ENCODE data around the gene IGF2R.
"Not testable (repeated sequence)": the region's sequence is repeated elsewhere in the genome, so short reads cannot be mapped to it uniquely, and the experiment has no call there.

IGF2R gene, protein sequence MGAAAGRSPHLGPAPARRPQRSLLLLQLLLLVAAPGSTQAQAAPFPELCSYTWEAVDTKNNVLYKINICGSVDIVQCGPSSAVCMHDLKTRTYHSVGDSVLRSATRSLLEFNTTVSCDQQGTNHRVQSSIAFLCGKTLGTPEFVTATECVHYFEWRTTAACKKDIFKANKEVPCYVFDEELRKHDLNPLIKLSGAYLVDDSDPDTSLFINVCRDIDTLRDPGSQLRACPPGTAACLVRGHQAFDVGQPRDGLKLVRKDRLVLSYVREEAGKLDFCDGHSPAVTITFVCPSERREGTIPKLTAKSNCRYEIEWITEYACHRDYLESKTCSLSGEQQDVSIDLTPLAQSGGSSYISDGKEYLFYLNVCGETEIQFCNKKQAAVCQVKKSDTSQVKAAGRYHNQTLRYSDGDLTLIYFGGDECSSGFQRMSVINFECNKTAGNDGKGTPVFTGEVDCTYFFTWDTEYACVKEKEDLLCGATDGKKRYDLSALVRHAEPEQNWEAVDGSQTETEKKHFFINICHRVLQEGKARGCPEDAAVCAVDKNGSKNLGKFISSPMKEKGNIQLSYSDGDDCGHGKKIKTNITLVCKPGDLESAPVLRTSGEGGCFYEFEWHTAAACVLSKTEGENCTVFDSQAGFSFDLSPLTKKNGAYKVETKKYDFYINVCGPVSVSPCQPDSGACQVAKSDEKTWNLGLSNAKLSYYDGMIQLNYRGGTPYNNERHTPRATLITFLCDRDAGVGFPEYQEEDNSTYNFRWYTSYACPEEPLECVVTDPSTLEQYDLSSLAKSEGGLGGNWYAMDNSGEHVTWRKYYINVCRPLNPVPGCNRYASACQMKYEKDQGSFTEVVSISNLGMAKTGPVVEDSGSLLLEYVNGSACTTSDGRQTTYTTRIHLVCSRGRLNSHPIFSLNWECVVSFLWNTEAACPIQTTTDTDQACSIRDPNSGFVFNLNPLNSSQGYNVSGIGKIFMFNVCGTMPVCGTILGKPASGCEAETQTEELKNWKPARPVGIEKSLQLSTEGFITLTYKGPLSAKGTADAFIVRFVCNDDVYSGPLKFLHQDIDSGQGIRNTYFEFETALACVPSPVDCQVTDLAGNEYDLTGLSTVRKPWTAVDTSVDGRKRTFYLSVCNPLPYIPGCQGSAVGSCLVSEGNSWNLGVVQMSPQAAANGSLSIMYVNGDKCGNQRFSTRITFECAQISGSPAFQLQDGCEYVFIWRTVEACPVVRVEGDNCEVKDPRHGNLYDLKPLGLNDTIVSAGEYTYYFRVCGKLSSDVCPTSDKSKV (N-terminal part only)

DNA sequence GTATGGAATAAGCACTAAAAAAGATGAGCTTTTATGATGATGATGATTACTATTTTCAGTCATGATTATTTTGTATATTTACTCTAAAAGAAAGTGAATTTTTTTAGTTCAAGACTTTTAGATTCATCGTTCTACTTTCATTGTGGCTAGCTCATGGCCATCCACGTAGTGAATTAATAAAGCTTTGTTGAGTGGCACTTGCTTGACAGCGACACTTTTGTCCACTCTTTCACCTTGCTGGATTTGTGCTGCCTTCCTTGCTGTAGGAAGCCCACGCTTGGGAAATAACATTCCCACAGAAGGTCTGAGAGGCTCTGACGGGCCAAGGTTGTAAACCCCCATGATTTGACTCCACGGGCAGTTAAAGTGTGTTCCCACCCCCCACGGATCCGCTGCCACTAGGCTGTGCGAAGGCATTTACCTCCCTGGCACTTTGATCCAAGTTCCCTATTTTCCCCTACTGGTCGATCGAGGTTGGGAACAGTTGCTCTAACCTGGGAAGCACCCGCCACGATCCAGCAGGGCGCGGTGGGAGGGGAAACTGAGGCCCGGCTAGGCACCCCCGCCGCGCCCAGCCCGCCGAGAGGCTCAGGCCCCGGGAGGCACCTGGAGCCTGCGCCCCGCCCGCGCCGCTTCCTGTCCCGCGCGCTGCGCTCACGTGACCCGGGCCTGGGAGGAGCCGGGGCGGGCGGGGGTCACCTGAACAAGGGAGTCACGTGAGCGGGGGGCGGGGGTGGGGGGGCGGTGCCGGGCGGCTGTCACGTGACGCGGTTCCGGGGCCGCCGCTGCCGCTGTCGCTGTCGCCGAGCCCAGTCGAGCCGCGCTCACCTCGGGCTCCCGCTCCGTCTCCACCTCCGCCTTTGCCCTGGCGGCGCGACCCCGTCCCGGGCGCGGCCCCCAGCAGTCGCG is at the start of gene IGF2R:
TSS of gene IGF2R (plus strand) at position 788 of the 909 bp plus-strand sequence. CDS start 165 bp downstream, outside the sequence.
- DNase-seq (ENCODE audit: low read depth), result peak; percentile 91

DNA sequence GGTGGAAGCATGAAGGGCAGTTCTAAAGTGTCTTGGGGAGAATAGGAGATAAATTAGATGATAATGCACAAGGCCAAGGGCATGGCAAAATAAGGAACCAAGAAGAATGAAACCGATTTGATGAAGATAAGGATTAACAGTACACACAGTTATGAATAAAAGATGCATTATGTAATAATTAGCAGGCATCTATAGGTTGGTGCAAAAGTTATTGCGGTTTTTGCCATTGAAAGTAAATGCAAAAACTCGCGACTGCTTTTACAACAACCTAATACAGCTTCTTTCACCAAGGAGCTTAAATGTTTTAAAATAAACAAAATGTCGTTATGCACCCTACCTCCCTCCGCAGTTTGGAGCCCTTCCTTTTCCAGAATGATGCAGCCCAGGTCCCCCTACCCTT is 49.1 kb upstream of the IGF2R start:
- no peak for DNase-seq (ENCODE audit: low read depth)

DNA sequence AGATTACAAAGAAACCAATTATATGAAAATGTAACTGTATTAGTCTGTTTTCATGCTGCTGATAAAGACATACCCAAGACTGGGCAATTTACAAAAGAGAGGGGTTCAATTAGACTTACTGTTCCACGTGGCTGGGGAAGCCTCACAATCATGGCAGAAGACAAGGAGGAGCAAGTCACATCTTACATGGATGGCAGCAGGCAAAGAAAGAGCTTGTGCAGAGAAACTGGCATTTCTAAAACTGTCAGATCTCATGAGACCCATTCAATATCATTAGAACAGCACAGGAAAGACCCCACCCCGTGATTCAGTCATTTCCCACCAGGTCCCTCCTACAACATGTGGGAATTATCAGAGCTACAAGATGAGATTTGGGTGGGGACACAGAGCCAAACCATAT is 44.7 kb upstream of the IGF2R start:
- not testable (repeated sequence) for DNase-seq (ENCODE audit: low read depth)

DNA sequence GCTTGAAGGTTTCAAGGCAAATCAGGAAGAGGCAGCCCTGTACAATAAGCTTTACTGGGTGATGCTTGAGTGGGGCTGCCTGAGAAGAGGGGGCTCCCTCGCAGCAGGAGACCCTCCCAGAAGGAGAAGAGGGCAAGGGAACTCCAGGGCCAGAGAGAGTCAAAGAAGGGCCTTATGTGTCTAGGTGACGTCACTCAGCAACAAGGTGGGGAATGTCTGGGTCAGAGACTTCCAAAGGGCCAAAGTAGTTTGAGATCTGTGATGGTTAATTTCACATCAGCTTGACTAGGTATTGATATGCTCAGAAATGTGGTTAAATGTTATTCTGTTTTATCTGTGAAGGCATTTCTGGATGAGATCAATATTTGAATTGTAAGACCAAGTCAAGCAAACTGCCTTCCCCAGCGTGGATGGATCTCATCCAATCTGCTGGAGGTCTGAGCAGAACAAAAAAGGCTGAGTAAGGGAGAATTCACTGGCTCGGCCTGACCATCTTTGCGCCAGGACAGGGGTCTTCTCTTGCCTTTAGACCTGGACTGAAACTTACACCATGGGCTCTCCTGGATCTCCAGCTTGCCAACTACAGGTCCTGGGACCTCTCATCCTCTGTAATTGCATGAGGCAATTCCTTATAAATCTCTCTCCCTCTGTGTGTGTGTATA is 42.2 kb upstream of the IGF2R start:
- no peak for DNase-seq (ENCODE audit: low read depth)

DNA sequence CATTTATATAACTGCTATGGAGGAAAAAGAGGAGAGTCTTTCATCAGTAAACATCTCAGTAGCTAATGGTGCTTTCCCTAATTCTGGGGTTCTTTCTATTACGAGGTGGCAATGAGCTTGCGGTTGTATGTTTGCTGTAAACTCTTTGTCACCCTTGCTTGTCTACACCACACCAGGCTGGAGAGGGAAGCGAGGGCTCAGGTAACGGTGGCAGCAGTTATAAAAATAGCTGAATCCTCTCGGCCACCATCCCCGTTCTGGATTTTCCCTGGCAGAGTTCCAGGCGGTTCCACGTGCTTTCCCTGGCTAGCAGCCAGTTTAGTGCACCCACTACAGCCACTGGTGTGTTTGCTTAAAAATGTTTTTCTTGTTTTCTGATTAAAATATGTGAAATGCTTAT is 39.1 kb upstream of the IGF2R start:
- DNase-seq (ENCODE audit: low read depth), result peak; percentile 9

DNA sequence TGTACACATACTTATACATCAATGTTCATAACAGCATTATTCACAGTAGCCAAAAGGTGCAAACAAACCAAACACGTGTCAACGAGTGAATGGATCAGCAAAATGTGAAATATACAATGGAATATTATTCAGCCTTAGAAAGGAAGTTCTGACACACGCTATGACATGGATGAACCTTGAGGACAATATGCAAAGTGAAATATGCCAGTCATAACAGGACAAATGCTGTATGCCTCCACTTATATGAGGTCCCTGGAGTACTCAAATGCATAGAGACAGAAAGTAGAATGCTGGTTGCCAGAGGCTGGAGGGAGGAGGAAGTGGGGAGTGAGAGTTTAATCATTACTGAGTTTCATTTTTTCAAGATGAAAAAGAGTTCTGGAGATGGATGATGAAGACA is 37.8 kb upstream of the IGF2R start:
- DNase-seq (ENCODE audit: low read depth), result no peak

DNA sequence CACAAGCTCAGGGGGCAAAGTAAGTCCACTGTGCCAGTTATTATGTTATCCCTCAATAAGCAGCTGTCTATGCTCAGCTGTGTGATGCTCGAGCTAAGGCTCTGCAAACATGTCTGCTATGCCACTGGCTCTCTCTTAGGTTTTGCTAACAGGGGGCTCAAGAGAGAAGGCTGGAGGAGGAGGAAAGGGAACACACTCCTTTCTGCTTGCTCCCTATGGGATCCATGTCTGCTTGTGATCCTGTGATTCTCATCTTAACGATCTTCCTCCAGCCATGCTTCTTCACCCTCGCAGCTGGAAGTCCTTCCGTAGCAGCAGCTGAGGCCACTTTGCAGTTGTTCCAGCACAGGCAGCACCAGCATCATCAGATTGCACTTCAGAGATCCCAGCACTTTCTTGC is 37.0 kb upstream of the IGF2R start:
- DNase-seq (ENCODE audit: low read depth), result no peak

DNA sequence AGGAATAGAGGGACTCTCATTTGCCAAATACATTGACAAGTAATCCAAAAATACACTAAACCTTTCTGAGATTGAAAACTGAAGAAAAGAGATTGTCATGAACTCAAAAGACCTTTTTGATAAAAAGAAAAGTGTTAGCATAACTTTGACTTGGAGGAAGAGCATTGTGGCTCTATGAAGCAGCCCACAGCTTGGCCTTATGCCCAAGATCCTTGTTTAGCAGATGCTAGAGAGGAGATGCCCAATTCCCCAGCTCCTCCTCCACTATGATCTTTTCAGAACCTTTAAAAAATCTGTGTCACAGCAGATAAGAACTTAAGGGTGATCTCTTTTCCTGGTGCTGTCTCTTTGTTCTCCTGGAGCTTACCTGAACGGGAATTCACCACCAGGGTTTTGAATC is 35.8 kb upstream of the IGF2R start:
- DNase-seq (ENCODE audit: low read depth), result no peak

DNA sequence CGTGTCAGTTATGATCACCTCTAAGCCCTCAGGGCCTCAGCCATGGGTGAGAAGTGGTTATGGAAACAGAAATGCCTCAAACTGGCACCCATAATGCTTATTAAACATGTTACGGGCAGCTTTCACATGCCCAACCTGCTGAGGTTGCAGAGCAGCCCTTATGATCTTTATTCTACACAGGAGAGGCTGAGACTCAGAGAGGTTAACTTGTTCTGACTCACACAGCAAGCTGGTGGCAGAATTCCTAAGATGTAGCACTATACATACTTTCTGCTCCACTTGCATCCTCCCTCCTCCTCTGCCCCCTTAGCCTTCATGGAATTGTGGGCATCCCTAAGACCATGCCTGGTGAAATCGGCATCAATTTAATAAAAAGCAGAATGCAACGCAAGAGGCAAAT is 34.7 kb upstream of the IGF2R start:
- no peak for DNase-seq (ENCODE audit: low read depth)

DNA sequence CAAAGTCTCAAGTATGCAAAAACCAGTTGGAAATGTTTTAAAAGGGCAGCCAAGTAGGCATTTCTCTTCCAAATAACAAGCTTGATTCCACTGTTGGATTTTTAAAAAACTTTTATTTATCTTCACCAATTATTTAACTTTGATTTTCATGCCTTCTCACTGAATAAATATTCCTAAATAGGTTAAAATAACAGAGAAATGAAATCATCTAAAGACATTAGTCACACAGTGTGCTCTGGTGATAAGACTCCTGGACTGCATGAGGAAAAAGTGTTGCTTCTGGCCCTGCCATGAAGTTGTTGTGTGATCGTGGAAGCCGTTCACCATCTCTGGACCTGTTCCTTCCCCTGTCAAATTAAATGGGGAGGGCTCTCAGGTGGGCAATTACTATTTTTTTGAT is 33.8 kb upstream of the IGF2R start:
- no peak for DNase-seq (ENCODE audit: low read depth)

DNA sequence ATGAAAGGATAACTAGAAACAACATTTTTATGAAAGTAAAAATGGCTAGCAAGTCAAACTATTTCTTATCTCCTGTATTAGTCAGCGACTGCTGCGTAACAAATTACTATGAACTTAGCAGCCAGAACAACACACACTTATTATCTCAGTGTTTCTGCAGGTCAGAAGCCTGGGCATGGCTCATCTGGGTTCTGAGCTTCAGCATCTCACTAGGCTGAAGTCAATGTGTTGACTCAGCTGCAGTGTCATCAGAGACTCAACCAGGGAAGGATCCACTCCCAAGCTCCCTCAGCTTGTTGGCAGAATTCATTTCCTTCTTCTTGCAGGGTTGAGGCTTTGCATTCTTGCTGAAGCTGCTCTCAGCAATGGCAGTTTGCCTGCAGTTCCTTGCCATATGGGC is 33.2 kb upstream of the IGF2R start:
- DNase-seq (ENCODE audit: low read depth), result no peak

DNA sequence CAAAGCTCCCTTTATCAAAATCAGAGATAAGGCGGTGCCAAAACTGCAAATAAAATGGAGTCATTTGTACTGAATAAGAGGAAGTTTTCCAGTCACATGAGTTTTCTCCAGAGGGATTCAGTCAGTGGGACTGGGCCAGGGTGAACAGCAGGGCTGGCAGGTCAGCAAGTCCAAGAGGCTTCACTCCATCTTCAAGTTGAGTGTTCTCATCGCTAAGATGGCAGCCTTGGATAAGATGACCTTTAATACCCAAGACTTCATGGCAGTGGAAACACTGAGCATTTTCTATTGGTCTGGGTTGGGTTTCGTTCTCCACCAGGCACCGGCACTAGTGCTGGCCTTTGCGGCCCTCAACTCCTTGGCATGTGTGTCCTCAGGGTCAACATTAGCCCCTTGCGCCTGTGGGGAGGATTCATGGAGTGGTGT is 29.3 kb upstream of the IGF2R start:
- DNase-seq (ENCODE audit: low read depth), result no peak

DNA sequence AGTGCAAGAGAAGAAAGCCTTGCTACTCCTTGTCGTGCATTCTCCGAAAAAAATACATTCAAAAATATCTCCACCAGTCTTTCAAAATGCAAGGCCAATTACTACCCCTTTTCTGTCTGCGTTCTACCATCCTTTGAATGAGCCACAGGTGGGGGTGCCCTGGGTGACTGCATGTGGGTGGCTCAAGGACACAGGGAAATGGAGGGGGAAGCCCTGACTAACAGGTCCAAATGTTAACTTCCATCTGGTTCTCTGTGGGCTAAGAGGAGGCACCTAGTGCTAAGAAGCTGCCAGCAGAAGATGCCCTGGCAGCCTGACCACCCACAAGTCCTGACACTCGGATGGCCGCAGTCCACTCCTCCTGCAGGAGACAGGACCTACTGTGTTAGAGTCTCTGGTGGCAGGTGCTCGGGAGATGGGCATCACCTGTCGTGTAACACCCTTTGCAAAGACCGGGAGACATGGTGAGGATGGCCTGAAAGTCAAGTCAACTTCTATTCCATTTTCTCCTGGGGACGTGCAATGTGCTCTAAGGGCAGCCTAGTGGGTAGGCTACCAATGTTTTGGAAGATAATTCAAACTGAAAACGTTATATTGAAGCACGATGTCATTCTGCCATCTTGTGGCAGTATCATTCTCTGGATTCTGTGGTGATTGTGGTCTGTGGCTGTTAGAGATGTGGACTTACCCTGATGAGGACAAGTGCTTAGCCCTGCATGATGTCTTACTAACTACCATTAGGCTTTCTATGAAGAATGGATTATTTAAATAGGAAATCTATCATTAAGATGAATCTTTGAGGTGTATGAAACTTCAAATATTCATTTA is 27.4 kb upstream of the IGF2R start:
- DNase-seq (ENCODE audit: low read depth), result peak; percentile 4

DNA sequence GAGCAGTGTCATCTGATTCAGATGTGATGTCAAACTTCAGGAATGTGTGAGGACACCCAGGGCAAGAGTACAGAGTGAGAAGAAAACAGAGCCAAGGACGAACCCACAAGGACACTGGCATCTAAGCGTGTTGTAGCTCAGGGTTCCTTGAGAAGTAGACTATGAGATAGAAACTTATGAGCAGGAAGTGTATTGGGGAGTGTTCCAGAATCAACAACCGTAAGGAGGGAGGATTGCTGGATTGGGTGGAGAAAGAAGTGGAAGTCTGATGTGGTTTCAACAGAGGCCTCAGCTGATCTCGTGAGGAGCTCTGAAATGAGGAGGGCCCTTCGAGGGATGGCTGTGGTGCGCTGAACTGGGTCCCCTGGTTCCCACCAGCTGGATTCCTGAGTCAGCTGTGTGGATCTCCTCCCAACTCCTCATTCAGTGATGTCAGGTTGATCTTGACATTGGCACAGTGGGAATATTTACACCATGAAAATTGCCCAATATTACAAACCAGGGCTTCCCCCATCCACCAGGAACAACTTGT is 25.7 kb upstream of the IGF2R start:
- no peak for DNase-seq (ENCODE audit: low read depth)

DNA sequence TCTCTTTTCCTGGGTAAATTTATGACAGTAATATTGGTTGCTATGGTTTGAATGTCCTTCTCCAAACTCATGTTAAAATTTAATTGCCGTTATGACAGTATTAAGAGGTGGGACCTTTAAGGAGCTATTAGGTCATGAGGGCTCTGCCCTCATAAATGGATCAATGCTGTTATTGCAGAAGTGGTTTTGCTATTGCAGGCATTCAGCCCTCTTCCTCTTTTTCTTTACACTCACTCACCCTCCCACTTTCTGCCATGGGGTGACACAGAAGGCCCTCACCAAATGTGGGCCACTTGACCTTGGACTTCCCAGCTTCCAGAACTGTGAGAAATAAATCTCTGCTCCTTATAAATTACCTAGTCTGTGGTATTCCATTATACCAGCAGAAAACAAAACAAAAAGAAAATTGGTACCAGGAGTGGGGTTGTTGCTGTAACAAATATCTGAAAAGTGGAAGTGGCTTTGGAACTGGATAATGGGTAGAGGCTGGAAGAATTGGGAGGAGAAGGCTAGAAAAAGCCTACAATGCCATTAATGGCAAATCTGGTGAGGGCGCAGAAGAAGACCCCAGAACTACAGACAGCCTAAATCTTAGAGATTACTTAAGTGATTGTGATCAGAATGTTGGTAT is 24.8 kb upstream of the IGF2R start:
- no peak for DNase-seq (ENCODE audit: low read depth)

DNA sequence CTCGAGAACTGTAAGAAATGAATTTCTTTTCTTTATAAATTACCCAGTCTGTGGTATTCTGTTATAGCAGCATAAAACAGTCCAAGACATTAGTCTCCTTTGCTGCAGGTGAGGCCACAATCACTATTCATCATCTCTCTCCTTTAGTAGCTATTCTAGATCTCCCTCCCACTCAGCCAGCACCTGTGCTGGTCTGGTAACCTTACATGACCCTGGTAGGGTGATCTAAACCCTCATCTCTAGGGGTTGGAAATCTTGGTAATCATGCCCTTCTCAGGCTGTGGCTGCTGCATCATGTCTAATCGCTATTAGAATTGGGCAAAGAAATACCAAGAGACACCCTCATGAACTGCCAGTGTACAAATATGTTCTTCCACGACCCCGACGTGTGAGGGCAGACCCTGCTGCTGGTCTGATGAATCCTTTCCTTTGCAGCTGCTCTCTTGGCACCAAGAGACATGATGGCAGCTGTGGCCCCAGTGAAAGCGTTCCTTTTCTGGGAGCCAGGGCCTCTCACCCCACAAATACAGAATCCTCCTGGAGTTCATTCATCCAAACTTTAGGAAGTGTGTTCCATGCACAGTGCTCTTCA is 23.0 kb upstream of the IGF2R start:
- no peak for DNase-seq (ENCODE audit: low read depth)

DNA sequence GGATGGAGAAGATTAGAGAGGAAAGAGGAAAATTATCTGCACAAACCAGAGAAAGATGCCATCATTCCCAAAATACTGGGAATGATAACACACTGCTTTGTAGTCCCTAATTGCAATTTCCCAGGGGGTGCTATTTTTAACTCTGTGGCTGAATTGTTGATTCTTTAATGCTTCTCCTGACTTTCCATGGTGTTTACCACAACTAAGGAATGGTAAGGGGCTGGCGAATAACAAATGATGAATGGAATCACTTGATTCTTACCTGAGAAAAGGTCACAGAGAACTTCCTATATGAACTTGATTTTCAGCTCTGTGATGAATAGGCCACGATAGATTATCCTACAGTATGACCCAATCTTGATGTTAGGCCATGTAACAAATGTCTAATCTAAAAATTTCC is 22.0 kb upstream of the IGF2R start:
- DNase-seq (ENCODE audit: low read depth), result no peak

DNA sequence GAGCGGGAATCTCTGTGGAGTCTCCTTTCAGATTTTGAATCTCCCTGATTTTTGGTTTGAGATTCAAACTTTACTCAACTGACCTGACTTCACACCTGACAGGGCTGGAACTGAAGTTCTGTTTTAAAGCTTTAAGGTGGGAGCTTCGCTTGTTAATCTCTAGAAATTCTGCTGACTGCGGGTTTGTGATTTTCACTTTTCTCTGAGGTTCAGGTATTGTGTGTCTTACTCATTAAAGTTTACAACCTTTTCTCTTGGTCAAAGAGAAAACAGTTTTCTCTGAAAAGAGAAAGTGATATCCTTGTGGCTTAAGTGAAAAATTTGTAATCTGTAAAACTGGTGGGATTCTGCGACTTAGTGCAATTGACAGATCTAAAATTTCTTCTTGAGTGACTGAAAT is 20.7 kb upstream of the IGF2R start:
- no peak for DNase-seq (ENCODE audit: low read depth)

DNA sequence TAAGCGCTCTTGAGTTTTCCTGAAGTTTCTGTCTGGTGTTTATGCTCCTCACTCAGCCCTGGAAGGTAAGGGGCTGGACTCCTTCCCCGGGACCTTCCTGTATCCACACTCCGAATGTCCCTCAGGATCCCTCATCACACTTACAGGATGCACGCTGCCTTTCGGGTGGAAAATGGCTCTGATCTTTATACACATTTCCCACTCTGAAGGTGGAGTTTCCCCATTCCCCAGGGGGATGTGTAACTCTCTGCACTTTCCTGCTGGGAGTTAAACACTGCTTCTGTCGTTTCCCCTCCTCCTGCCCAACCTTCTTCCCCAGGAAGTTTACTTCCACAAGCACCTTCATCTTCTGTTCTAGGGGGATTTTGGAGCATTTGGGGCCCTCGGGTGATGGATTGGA is 17.1 kb upstream of the IGF2R start:
- DNase-seq (ENCODE audit: low read depth), result no peak
